Immature natural killer cell (primary cell): ENCODE results near the gene TCP11L2. TPM values are rescaled to one million over a fixed set of nuclear protein-coding genes. Genes with fewer than 3 reads are reported as not detected.
A peak's percentile ranks its signal among the peaks of the same experiment; 100 is the strongest.
"Not testable (repeated sequence)": the region's sequence is repeated elsewhere in the genome, so short reads cannot be mapped to it uniquely, and the experiment has no call there.

ENCODE experiments used
- DNase-seq, 3 donors: peaks; one replicate each; pipeline ENCODE4 v3.0.0; 2022; ENCODE audit warnings: mixed read lengths in 1 of 3
- H3K27ac Mint-ChIP-seq, 6 donors: one replicate each; pipeline ENCODE4 v1.8.0; 2020; ENCODE audit warnings: mixed read lengths in 6 of 6, mild to moderate bottlenecking in 5 of 6, inconsistent platforms in 4 of 6, moderate library complexity in 3 of 6
- H3K27me3 Mint-ChIP-seq, 3 donors: one replicate each; pipeline ENCODE4 v1.8.0; 2020 to 2021; ENCODE audit warnings: low read depth in 3 of 3, mild to moderate bottlenecking in 3 of 3, mixed read lengths in 3 of 3, moderate library complexity in 3 of 3, inconsistent platforms in 1 of 3
- H3K36me3 Mint-ChIP-seq, 3 donors: one replicate each; pipeline ENCODE4 v1.8.0; 2020; ENCODE audit warnings: mixed read lengths in 3 of 3, inconsistent platforms in 2 of 3, mild to moderate bottlenecking in 2 of 3
- H3K4me1 Mint-ChIP-seq, 2 donors: one replicate each; pipeline ENCODE4 v1.8.0; 2020; ENCODE audit warnings: inconsistent platforms in 2 of 2, mild to moderate bottlenecking in 2 of 2, mixed read lengths in 2 of 2, moderate library complexity in 1 of 2
- H3K4me3 Mint-ChIP-seq, 5 donors: one replicate each; pipeline ENCODE4 v1.8.0; 2020; ENCODE audit warnings: mild to moderate bottlenecking in 5 of 5, mixed read lengths in 5 of 5, inconsistent platforms in 3 of 5, moderate library complexity in 3 of 5
- H3K9me3 Mint-ChIP-seq, 6 donors: one replicate each; pipeline ENCODE4 v1.8.0; 2020; ENCODE audit warnings: mild to moderate bottlenecking in 6 of 6, mixed read lengths in 6 of 6, inconsistent platforms in 4 of 6, moderate library complexity in 3 of 6
- polyA plus RNA-seq, 3 donors: library from polyadenylated mRNA; unstranded; fragments of 300-500 nt; fragmentation: Illumina TruSeq; gene quantifications; one replicate each; pipeline ENCODE4 v1.2.3, GENCODE V29; 2021

TCP11L2 gene
- polyA plus RNA-seq, 3 donors from 2014 or later = 11.0 to 20.4 (median 18.1) TPM

DNA sequence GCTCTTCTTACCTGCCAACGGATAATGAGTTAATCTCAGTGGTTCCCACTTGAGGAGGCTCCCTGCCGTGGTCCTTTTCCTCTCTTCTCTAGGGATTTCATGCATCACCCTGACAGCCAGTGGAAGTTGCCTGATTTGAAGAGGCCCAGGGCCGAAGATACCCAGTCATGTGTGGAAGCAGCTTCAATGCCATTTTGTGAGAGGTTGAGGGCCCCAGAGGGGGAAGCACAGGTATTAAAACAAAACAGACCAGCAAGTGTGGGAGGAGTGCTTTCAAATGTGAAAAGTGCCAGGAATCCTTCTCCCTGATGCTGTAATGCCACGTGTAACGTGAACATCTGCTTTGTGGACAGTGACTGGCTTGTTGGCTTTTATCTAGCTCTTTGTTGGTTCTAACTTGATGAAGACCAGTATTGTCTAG is 1.5 kb downstream of the TCP11L2 start:
- Mint-ChIP-seq H3K27ac (peak overlapping the region; percentile 96 to 100 (median 98)), H3K27me3 (peaks cover 15 to 20% (median 18%) of the 10 kb centered on the region in 3 donors), H3K36me3 (no peaks in the 10 kb centered on the region), H3K4me3 (peak overlapping the region; percentile 92 to 97 (median 94)), H3K9me3 (no peaks in the 10 kb centered on the region), H3K4me1 (peaks cover 40 to 60% of the 10 kb centered on the region in 2 donors)
- DNase-seq = peak in 1 of 3 donors; percentile 3

DNA sequence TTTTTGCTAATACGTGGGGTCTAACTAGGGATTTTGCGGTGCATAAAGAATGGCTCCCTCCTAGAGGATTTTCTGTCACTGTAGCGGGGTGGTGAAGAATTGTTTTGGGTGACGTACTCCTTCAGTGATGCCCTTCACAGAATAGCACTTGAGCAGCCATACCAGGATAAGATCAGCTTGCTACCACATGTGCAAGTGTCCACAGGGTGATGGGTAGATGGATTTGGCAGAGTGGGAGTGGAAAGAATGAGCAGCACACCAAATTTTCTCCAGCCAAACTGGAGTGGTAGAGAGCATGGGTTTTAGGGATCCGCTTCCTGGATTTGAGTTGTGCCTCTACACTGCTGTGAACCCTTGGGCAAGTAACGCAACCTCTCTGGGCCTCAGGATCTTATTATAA is 2.3 kb downstream of the TCP11L2 start:
- DNase-seq = no peak
- Mint-ChIP-seq H3K36me3 (no peaks in the 10 kb centered on the region), H3K4me3 (peak overlapping the region in 3 of 5 donors; percentile 46 to 94 (median 92)), H3K4me1 (peaks cover 40 to 62% of the 10 kb centered on the region in 2 donors), H3K27ac (peak overlapping the region; percentile 63 to 100 (median 98)), H3K9me3 (no peaks in the 10 kb centered on the region), H3K27me3 (peaks cover 15 to 20% (median 18%) of the 10 kb centered on the region in 3 donors)

DNA sequence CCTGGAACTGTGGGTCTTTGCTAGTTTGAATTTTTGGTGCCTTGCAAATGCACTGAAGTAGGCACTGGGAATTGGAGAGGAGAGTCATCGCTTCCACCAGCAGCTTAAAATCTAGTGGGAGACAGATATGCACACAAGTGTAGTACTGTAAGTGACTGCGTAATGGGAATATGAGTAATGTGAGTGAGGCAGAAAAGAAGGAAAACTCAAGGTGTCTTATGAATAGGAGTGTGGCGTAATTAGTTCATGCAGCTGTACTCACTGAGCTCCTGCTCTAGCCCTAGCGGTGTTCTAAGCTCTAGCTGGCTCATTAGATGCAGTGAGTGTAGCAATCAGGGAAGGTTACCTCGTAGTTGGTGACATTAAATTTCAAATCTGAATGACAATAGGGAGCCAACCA is 2.8 kb downstream of the TCP11L2 start:
- no peaks in the 10 kb centered on the region for H3K9me3 Mint-ChIP-seq
- peaks cover 40 to 68% of the 10 kb centered on the region in 2 donors for H3K4me1 Mint-ChIP-seq
- no peak for DNase-seq
- peak overlapping the region; percentile 17 to 100 (median 62) for H3K27ac Mint-ChIP-seq
- H3K27me3 Mint-ChIP-seq = peaks cover 15 to 20% (median 18%) of the 10 kb centered on the region in 3 donors
- H3K36me3 Mint-ChIP-seq = no peaks in the 10 kb centered on the region
- no peak overlapping the region for H3K4me3 Mint-ChIP-seq

DNA sequence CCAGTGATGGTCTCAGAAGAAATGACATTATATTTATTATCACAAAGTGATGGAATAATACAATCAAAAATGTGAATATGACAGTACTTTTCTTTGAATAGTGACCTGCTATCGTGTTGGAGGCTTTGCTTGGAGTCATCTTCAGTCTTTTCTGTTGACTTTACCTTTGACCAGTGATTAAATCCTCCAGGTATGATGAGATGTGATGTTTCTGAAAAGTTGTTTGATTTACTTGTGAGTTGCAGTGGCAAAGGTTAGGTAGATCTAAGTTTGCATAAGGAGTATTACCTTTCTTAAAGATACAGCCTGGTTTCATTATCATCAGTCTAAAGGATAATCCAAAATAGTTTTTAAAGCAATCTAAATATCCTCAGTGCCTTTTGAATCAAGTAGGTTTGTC is 4.6 kb downstream of the TCP11L2 start:
- Mint-ChIP-seq H3K4me1 (peaks cover 39 to 69% of the 10 kb centered on the region in 2 donors), H3K9me3 (no peaks in the 10 kb centered on the region), H3K27ac (peak overlapping the region in 1 of 6 donors; percentile 33), H3K27me3 (peaks cover 10 to 14% (median 12%) of the 10 kb centered on the region in 3 donors), H3K4me3 (no peak overlapping the region), H3K36me3 (peaks cover 0 to 3% (median 0%) of the 10 kb centered on the region in 3 donors)
- no peak for DNase-seq

DNA sequence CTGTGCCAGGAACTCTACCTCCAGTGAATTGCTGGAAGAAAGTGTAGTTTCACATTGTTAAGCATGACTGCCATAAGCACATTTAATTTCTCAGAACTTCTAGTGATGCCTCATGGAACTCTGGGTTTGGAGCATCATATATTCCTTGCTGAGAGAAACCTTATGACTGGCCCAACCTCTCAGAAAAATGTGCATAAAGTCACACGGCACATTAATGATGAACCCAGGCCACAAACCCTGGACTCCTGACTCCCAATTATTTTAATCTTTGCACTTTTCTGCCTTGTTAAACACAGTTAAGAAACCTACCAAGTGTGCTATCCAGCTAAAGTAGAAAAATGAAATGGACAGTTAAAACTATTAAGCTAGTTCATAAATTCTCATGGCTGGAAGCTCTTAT is 5.6 kb downstream of the TCP11L2 start:
- H3K4me1 Mint-ChIP-seq = peaks cover 39 to 69% of the 10 kb centered on the region in 2 donors
- H3K27ac Mint-ChIP-seq = peak overlapping the region in 2 of 6 donors; percentile 24 to 42
- H3K4me3 Mint-ChIP-seq = no peak overlapping the region
- no peaks in the 10 kb centered on the region for H3K9me3 Mint-ChIP-seq
- peaks cover 4 to 7% (median 6%) of the 10 kb centered on the region in 3 donors for H3K27me3 Mint-ChIP-seq
- peaks cover 0 to 3% (median 0%) of the 10 kb centered on the region in 3 donors for H3K36me3 Mint-ChIP-seq
- no peak for DNase-seq

DNA sequence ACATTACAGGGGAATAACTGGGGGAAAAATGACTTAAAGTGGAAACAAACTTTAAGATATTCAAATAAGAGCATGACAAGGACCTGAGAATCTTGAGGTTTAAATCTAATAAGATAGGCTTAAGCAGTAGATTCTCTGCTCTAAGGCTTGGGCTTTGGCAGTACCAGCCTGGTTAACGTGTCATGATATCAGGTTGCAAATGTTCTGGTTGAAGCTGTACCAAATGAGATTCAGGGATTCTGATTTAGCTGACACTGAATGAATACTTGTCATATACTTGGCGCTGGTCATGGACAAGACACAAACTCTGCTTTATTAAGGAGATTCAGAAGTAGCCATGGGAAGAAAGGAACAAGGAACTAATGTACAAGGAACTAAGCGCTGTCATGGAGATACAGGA is 6.1 kb downstream of the TCP11L2 start:
- no peaks in the 10 kb centered on the region for H3K9me3 Mint-ChIP-seq
- H3K4me1 Mint-ChIP-seq = peaks cover 35 to 64% of the 10 kb centered on the region in 2 donors
- no peak overlapping the region for H3K4me3 Mint-ChIP-seq

DNA sequence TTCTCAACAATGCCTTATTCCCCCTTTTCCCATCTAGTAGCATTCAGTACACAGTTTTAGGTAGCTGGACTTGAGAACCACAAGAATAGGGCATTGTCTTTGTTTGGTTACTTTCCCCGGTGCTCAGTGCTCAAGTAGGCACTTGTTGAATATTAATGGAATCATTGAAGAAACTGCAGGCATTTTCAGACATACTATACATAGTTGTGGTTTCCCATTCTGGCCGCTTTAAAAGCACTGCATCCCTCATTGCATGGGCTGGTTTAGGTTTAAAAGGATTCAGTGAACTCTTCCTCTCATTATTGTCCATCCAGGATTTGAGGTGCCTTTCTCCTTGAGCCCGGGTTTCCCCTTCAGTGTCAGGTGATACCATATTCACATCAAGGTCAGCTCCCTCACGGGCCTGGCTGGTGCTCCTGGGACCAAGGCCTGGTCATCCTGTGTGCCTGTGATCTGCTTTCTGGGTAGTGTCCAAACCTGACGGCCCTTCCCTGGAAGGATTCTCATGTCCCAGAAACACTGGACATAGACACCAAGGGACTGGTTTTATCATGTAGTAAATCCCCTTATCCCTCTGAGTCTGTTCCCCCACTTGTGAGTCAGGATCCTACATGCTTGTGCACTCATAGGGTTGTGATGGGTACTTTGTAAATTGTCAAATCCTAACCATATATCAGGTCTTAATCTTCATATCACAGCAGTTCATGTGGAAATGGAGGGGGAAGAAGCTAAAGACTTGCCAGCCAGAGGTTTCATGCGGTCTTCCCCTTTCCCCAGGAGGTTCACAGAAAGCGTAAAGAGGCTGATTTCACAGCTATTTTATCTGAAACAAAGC is 7.4 kb downstream of the TCP11L2 start:
- H3K9me3 Mint-ChIP-seq = no peaks in the 10 kb centered on the region
- H3K36me3 Mint-ChIP-seq = peaks cover 0 to 7% (median 5%) of the 10 kb centered on the region in 3 donors
- DNase-seq = no peak
- no peak overlapping the region for H3K4me3 Mint-ChIP-seq
- peaks cover 24 to 51% of the 10 kb centered on the region in 2 donors for H3K4me1 Mint-ChIP-seq
- peak overlapping the region in 2 of 6 donors; percentile 18 to 54 for H3K27ac Mint-ChIP-seq
- H3K27me3 Mint-ChIP-seq = peaks cover 0 to 2% (median 0%) of the 10 kb centered on the region in 3 donors

More for the DNA sequence above, 6.1 kb downstream of the TCP11L2 start:
- no peak for DNase-seq
- Mint-ChIP-seq H3K27me3 (peaks cover 0 to 4% (median 2%) of the 10 kb centered on the region in 3 donors), H3K36me3 (peaks cover 0 to 3% (median 0%) of the 10 kb centered on the region in 3 donors), H3K27ac (peak overlapping the region in 3 of 6 donors; percentile 12 to 42 (median 24))

DNA sequence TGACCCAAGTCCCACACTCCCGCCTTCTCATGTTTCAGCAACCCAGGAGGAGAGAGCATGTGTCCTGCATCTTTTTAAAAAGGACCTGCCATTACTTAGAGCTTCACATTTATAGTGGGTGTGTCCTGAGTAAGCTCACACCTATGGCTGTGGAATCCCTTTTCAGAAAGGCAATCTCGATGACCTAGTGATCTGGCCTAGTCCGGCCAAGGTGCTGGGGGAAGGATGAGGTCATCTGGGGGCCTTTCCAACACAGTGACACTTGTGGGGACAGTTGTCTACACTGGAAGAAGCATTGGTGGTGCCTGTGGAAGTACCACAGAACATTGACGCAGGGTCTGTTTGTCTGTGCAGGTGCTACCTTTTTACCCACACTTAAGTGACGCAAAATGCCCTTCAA is 8.2 kb downstream of the TCP11L2 start:
- peak overlapping the region in 2 of 6 donors; percentile 18 to 54 for H3K27ac Mint-ChIP-seq
- H3K36me3 Mint-ChIP-seq = peaks cover 0 to 13% (median 13%) of the 10 kb centered on the region in 3 donors
- no peak overlapping the region for H3K4me3 Mint-ChIP-seq

DNA sequence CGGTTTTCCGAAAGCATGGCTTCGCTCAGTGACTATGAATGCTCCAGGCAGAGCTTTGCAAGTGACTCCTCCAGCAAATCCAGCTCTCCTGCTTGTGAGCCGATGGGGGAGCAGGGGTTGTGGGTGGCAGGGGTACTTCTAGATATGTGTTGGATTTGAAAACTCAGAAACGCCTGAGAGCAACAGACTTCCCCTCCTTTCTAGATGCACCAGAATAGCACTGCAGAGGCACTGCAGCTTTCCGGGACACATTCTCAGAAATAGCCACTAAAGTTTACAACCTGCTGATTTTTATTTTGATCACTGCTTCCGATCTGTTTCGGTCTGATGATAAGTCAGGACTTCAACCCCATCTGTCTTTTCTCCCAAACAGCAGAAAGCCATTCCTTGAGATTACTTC is 8.6 kb downstream of the TCP11L2 start:
- no peaks in the 10 kb centered on the region for H3K9me3 Mint-ChIP-seq
- no peak overlapping the region for H3K4me3 Mint-ChIP-seq
- H3K36me3 Mint-ChIP-seq = peaks cover 0 to 18% (median 13%) of the 10 kb centered on the region in 3 donors
- peak overlapping the region in 4 of 6 donors; percentile 2 to 66 (median 12) for H3K27ac Mint-ChIP-seq
- DNase-seq = no peak
- peaks cover 13 to 39% of the 10 kb centered on the region in 2 donors for H3K4me1 Mint-ChIP-seq
- peaks cover 0 to 2% (median 0%) of the 10 kb centered on the region in 3 donors for H3K27me3 Mint-ChIP-seq

More for the DNA sequence above, 8.2 kb downstream of the TCP11L2 start:
- no peaks in the 10 kb centered on the region for H3K9me3 Mint-ChIP-seq
- H3K27me3 Mint-ChIP-seq = peaks cover 0 to 2% (median 0%) of the 10 kb centered on the region in 3 donors
- no peak for DNase-seq
- H3K4me1 Mint-ChIP-seq = peaks cover 16 to 43% of the 10 kb centered on the region in 2 donors

DNA sequence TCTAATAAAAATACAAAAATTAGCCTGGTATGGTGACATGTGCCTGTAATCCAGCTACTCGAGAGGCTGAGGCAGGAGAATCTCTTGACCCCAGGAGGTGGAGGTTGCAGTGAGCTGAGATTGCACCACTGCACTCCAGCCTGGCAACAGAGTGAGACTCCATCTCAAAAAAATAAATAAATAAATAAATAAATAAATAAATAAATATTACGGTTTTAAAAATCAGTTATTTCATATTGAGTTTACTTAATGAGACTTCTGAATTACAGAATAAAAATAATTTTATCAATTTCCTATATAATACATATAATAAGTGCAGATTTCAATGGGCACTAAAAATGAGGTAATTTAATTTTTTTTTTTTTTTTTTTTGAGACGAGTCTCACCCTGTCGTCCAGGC is 10.9 kb downstream of the TCP11L2 start:
- H3K4me3 Mint-ChIP-seq, DNase-seq, H3K9me3 Mint-ChIP-seq, H3K27me3 Mint-ChIP-seq, H3K27ac Mint-ChIP-seq: not testable (repeated sequence)
- Mint-ChIP-seq H3K4me1 (peaks cover 10 to 25% of the 10 kb centered on the region in 2 donors), H3K36me3 (peaks cover 9 to 31% (median 18%) of the 10 kb centered on the region in 3 donors)

DNA sequence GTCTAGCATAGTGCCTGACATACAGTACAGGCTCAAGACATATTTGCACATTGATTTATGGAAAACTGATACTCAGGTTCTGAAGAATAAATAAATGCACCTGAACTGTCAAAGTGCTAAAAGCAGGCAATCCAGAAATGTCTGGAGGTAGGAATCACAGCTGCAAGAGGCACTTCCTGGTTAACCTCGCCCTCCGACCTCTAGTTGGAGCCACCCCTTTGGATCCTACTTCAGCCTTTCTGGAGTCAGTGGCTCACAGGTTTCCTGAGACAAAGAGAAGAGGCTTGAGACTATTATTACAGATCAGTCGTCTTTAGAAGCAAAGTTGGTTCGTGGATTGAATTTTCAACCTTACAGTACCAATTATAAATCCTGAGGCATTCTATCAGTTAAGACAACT is 13.0 kb downstream of the TCP11L2 start:
- Mint-ChIP-seq H3K27ac (peak overlapping the region in 1 of 6 donors; percentile 40), H3K4me1 (peaks cover 9 to 12% of the 10 kb centered on the region in 2 donors), H3K36me3 (peaks cover 9 to 48% (median 22%) of the 10 kb centered on the region in 3 donors), H3K4me3 (no peak overlapping the region), H3K27me3 (peaks cover 0 to 2% (median 0%) of the 10 kb centered on the region in 3 donors), H3K9me3 (no peaks in the 10 kb centered on the region)
- DNase-seq = no peak

DNA sequence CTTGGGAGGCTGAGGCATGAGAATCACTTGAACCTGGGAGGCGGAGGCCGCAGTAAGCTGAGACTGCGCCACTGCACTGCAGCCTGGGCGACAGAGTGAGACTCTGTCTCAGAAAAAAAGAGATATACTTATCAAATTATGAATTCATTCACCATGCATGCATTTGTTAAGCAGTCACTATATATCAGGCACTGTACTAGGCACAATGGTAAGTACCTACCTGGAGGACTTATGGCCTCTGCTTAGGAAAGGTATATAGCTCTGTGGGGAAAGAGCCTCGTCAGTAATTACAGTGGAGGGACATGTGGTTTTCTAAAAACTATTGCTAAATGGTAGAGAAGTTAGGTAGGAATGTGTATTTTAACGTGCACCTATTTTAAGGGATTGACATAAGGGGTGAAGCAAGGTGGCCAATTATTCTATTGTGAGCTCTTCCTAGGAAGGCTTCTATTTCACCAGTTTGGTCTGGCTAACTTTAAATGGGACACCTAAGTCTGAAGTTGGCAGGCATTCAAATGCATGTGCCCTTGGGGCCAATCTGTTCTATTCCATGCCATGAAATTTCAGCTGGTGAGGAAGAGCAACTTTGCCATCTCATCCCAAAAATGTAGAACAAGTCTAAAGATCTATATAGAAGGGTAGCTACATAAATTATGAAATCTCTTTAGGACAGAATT is 15.0 kb downstream of the TCP11L2 start:
- Mint-ChIP-seq H3K36me3 (peaks cover 17 to 60% (median 30%) of the 10 kb centered on the region in 3 donors), H3K4me3 (no peak overlapping the region), H3K9me3 (no peaks in the 10 kb centered on the region), H3K4me1 (peaks cover 0 to 1% of the 10 kb centered on the region in 2 donors), H3K27ac (no peak overlapping the region), H3K27me3 (peaks cover 0 to 2% (median 0%) of the 10 kb centered on the region in 3 donors)
- DNase-seq = no peak

DNA sequence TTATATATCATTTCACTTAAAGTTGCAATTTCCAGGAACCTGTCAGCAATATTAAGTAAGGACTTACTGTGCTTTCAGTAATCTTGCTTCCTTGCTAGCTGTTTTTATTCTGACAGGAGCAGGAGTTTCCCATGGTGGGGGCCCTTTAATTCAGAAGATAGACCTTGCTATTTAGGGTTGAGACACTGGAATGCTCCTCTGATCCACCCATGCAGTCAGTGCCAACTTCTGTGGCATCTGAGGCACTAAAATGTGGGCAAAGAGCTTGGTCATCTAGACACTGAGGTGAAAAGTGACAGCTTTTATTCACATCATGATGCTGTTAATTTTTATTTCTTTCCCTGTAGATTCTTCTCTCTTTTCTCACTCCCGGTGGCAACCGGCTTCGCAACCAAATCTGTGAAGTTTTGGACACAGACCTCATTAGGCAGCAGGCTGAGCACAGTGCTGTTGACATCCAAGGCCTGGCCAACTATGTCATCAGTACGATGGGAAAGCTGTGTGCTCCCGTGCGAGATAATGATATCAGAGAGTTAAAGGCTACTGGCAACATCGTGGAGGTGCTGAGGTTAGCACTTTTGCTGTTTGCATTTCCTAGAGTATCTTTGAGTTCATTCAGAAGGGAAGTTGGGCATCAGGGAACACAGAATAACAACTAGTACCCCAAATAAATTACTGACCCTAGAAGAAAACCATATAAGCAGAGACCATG is 18.8 kb downstream of the TCP11L2 start:
- Mint-ChIP-seq H3K4me1 (peaks cover 0 to 3% of the 10 kb centered on the region in 2 donors), H3K9me3 (peaks cover 0 to 2% (median 0%) of the 10 kb centered on the region in 6 donors), H3K36me3 (peaks cover 30 to 66% (median 37%) of the 10 kb centered on the region in 3 donors), H3K27ac (no peak overlapping the region), H3K27me3 (no peaks in the 10 kb centered on the region), H3K4me3 (no peak overlapping the region)
- no peak for DNase-seq
